Neuron (in vitro differentiated cells): ENCODE results near the gene BLVRB.

Source experiments
- H2AFZ ChIP-seq: one replicate; pipeline ENCODE4 v1.6.1; 2013; ENCODE audit warnings: low read depth, mild to moderate bottlenecking, inconsistent platforms, low read length, moderate library complexity
- H3K27me3 ChIP-seq: one replicate; pipeline ENCODE4 v1.6.1; 2013; ENCODE audit warnings: low read length; ENCODE audit not compliant: insufficient read depth
- H3K36me3 ChIP-seq: one replicate; pipeline ENCODE4 v1.6.1; 2013; ENCODE audit warnings: low read length; ENCODE audit not compliant: insufficient read depth
- H3K4me1 ChIP-seq: one replicate; pipeline ENCODE4 v1.6.1; 2013; ENCODE audit warnings: low read length; ENCODE audit not compliant: insufficient read depth
- H3K4me3 ChIP-seq: 2 replicates; pipeline ENCODE4 v1.5.1; 2013; ENCODE audit warnings: mild to moderate bottlenecking, low read length, moderate library complexity
- H3K9me3 ChIP-seq: one replicate; pipeline ENCODE4 v1.6.1; 2013; ENCODE audit warnings: low read length

Gene BLVRB

DNA sequence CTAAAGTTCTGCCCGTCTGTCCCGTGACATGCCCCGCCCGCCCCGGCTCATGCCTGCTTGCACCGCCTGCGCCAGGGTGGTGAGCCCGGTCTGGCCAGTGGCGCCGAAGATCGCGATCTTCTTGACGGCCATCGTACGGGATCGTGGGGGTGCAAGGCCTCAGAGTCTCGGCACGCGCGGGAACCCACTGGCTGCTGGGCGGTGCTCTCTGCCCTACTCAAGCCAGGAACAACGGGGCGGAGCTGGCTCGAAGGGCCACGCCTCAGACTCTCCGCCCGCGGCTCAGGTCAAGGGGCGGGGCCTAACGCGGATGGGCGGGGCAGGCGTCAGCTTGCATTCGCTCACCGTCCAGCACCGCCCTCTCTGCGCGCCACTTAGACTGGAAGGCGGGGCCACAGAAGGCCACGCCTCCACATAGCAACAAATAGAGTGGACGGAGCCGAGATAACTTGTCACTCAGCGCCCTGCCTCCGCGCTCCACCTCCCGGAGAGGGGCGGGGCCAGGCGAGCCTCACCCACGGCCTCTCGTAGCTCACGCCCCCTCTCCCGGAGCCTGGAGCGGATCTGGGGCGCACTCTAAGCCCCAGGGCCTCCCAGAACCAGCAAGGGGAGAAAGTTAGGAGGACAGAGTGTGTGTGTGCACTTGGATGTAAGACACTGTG, at the start of gene BLVRB:
Gene BLVRB, minus strand, starts transcription at position 189 of the 662 bp plus-strand sequence. Its CDS starts 57 bp downstream, at position 132.
- peak within 1 kb of the TSS; percentile 85 for H3K4me3 ChIP-seq
- H2AFZ ChIP-seq, result peak within 1 kb of the TSS; percentile 99
- peaks cover 15% of the 10 kb centered on the region for H3K4me1 ChIP-seq
- H3K36me3 ChIP-seq, result no peaks in the 10 kb centered on the region
- H3K27me3 ChIP-seq, result peaks cover 22% of the 10 kb centered on the region
- no peaks in the 10 kb centered on the region for H3K9me3 ChIP-seq

DNA sequence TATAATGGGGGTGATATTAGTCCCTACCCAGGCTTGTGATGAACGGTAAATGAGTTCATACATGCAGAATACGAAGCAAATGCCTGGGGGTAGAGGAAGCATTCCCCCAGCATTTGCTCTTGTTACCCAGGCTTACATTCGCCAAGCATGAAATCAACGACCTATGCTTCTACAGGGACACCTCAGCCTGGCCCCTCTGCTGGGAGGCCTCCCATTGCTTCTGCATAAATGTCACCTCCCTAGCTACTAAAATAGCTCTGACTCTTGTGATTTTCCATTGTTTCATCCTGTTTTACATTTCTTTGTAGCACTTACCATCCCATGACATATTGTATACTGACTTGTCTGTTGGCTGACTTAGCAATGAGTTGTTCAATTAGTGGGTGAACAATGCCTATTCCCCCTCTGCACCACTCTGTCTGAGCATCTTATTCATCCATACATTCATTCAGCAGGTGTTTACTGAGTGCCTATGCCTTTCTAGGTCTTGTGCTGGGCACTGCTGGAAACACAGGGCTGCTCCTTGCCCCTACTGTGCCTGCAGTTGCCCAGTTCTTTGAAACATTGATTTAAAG, 48.3 kb upstream of the BLVRB start:
- Histone ChIP-seq H3K4me1 (peaks cover 8% of the 10 kb centered on the region), H3K4me3 (no peak overlapping the region), H3K27me3 (peaks cover 49% of the 10 kb centered on the region), H3K9me3 (peaks cover 6% of the 10 kb centered on the region), H3K36me3 (no peaks in the 10 kb centered on the region), H2AFZ (no peak overlapping the region)

DNA sequence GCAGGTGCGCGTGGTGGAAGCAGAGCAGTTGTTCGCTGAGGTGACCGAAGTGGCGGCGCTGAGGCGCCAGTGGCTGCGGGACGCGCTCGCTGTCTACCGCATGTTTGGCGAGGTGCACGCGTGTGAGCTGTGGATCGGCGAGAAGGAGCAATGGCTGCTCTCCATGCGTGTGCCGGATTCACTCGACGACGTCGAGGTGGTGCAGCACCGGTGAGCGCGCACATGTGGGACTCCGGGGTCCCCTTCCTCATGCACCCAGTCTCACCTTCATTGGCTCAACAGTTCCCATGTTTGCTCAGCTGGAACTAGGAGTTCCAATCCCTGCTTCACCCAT, 47.8 kb upstream of the BLVRB start:
- Histone ChIP-seq H3K9me3 (peaks cover 6% of the 10 kb centered on the region), H3K36me3 (no peaks in the 10 kb centered on the region), H3K4me3 (no peak overlapping the region), H3K4me1 (peaks cover 8% of the 10 kb centered on the region), H3K27me3 (peaks cover 45% of the 10 kb centered on the region), H2AFZ (no peak overlapping the region)

DNA sequence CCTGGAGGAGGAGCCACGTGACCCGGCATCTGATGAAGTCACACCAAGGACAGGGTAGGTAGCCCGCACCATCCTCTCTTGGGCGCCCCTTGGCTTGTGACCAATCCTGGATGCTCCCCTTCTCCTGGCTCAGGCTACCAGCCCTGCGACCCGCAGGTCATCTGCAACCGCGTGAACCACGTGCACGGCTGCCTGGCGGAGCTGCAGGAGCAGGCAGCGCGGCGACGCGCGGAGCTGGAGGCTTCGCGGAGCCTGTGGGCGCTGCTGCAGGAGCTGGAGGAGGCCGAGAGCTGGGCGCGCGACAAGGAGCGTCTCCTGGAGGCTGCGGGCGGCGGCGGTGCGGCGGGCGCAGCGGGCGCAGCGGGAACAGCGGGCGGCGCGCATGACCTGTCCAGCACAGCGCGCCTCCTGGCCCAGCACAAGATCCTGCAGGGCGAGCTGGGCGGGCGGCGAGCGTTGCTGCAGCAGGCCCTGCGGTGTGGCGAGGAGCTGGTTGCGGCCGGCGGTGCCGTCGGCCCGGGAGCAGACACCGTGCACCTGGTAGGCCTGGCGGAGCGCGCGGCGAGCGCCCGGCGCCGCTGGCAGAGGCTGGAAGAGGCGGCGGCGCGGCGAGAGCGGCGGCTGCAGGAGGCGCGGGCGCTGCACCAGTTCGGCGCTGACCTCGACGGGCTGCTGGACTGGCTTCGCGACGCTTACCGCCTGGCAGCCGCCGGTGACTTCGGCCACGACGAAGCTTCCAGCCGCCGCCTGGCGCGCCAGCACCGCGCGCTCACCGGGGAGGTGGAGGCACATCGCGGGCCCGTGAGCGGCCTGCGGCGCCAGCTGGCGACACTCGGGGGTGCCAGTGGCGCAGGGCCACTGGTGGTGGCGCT, 47.2 kb upstream of the BLVRB start:
- Histone ChIP-seq H2AFZ (peak overlapping the region; percentile 74), H3K9me3 (peaks cover 6% of the 10 kb centered on the region), H3K36me3 (no peaks in the 10 kb centered on the region), H3K27me3 (peaks cover 44% of the 10 kb centered on the region), H3K4me1 (peaks cover 8% of the 10 kb centered on the region), H3K4me3 (no peak overlapping the region)

DNA sequence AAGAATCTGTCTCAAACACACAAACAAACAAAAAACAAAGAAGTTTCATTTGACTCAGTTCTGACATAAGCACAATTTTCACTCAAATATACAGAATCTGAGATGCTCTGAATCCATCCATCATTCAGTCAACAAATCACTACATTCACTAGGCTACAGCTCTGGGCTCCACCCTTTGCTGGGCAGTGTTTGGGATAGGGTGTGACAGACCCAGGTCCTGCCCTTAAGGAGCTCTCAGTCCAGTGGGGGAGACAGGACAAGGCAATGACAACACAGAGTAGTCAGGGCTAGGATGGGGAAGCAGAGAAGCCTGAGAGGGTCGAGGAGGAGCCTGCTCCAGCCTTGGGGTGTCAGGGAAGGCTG, 46.5 kb upstream of the BLVRB start:
- Histone ChIP-seq H3K4me3 (no peak overlapping the region), H3K27me3 (peaks cover 40% of the 10 kb centered on the region), H3K4me1 (peaks cover 8% of the 10 kb centered on the region), H3K36me3 (no peaks in the 10 kb centered on the region), H3K9me3 (peaks cover 6% of the 10 kb centered on the region), H2AFZ (no peak overlapping the region)

DNA sequence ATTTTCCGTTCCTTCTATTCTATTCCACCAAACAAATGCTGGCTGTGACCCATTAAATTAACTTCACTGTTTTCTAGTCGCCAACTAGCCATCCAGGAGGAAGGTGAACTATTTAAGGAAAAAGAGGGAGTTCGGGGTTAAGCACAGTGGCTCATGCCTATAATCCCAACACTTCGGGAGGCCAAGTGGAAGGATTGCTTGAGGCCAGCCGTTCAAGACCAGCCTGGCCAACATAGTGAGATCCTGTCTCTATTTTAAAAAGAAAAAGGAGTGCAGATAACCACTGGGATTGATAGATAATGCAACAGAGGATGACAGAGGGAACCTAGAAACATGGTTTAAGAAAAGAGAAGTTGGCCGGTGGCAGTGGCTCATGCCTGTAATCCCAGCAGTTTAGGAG, 45.9 kb upstream of the BLVRB start:
- Histone ChIP-seq H3K27me3 (peaks cover 40% of the 10 kb centered on the region), H2AFZ (no peak overlapping the region), H3K36me3 (no peaks in the 10 kb centered on the region), H3K9me3 (peaks cover 6% of the 10 kb centered on the region), H3K4me3 (no peak overlapping the region), H3K4me1 (peaks cover 8% of the 10 kb centered on the region)

DNA sequence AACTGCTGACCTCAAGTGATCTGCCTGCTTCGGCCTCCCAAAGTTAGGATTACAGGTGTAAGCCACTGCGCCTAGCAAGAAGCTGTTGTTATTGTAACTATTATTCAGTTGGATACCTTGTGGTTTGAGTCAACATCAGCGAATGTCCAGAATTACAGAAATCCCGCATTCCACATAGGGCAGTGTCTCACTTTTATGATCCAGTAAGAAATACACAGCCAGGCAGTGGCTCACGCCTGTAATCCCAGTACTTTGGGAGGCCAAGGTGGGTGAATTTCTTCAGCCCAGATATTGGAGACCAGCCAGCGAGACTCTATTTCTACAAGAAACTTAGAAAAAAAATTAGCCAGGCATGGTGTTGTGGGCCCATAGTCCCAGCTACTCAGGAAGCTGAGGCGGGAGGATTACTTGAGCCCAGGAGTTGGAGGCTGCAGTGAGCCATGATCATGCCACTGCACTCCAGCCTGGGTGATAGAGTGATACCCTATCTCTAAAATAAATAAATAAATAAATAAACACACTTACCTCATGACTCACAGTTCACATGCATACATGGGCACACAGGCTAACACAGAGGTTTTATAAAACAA, 45.1 kb upstream of the BLVRB start:
- no peak overlapping the region for H3K4me3 ChIP-seq
- H2AFZ ChIP-seq, result no peak overlapping the region
- peaks cover 6% of the 10 kb centered on the region for H3K9me3 ChIP-seq
- peaks cover 40% of the 10 kb centered on the region for H3K27me3 ChIP-seq
- H3K4me1 ChIP-seq, result peaks cover 8% of the 10 kb centered on the region
- no peaks in the 10 kb centered on the region for H3K36me3 ChIP-seq

DNA sequence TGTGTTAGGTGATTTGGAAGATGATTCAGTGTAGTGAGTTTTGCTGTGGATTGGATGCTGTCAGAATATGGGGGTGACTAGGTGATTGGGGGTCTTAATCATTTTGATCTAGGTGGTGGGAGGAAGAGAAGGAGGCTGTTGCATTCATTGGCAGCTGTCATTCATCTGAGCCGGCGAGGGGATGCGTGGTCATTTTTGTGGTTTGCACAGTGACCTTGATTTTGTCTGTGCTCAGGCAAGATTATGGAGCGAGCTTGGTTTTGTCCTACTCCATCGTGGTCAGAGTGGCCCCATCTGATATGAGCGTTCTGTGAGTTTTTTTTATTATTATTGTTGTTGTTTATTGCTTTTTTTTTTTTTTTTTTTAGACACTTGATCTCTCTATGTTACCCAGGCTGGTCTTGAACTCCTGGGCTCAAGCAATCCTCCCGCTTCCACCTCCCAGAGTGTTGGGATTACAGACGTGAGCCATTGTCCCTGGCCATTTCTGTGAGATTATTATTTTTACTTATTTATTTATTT, 43.3 kb upstream of the BLVRB start:
- Histone ChIP-seq H3K4me3 (no peak overlapping the region), H3K4me1 (peaks cover 13% of the 10 kb centered on the region), H3K9me3 (peaks cover 3% of the 10 kb centered on the region), H2AFZ (no peak overlapping the region), H3K27me3 (peaks cover 26% of the 10 kb centered on the region), H3K36me3 (no peaks in the 10 kb centered on the region)

DNA sequence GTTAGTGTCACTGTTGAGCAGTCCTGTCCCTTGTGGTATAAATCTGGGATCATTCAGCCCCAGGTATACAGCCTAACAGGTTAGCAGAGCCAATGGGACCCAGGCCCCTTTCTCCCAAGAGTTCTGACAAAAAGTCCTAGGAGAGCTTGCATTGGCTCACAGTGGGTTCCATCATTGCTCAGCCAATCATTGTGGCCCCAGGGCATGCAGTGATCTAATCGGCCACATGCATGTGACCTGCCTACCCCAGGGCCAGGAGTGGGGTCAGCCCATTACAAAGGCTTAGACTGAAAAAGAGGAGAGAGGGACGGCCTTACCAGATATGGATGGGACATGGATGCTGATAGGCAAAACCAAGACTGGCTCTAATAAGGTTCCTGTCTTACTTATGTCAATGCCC, 42.3 kb upstream of the BLVRB start:
- Histone ChIP-seq H3K36me3 (no peaks in the 10 kb centered on the region), H3K27me3 (peaks cover 17% of the 10 kb centered on the region), H2AFZ (no peak overlapping the region), H3K4me3 (no peak overlapping the region), H3K4me1 (peaks cover 21% of the 10 kb centered on the region), H3K9me3 (peaks cover 3% of the 10 kb centered on the region)

DNA sequence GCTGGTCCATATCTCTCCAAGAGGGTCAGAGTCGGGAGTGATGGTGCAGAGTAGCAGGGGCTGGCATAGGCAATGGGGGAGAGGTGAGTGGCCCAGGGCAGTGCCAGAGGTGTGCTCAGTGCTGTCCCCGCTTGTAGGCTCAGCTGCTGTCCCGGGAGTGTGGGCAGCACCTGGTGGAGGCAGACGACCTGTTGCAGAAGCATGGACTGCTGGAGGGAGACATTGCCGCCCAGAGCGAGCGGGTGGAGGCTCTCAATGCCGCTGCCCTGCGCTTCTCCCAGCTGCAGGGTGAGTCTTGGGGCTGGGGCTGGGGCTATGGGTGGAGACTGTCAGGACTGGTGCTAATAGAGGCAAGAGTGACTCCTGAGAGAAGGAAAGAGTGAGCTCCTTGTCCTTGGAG, 40.6 kb upstream of the BLVRB start:
- Histone ChIP-seq H3K4me3 (no peak overlapping the region), H3K4me1 (peaks cover 23% of the 10 kb centered on the region), H3K36me3 (no peaks in the 10 kb centered on the region), H3K9me3 (no peaks in the 10 kb centered on the region), H2AFZ (no peak overlapping the region), H3K27me3 (no peaks in the 10 kb centered on the region)

DNA sequence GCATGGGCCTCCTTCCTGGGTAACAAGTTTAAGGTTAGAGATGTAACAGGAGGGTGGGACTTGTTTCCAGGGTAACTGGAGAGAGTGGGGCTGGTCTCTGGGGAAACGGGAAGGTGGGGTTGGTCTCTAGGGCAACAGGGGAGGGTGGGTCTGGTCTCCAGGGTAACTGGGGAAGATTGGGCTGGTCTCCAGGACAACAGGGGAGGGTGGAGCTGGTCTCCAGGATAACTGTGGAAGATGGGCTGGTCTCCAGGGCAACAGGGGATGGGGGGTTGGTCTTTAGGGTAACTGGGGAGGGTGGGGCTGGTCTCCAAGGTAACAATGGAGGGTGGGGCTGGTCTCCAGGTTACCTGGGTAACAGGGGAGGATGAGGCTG, 37.8 kb upstream of the BLVRB start:
- Histone ChIP-seq H2AFZ (no peak overlapping the region), H3K4me1 (peaks cover 18% of the 10 kb centered on the region), H3K9me3 (no peaks in the 10 kb centered on the region), H3K4me3 (no peak overlapping the region), H3K27me3 (no peaks in the 10 kb centered on the region), H3K36me3 (no peaks in the 10 kb centered on the region)

DNA sequence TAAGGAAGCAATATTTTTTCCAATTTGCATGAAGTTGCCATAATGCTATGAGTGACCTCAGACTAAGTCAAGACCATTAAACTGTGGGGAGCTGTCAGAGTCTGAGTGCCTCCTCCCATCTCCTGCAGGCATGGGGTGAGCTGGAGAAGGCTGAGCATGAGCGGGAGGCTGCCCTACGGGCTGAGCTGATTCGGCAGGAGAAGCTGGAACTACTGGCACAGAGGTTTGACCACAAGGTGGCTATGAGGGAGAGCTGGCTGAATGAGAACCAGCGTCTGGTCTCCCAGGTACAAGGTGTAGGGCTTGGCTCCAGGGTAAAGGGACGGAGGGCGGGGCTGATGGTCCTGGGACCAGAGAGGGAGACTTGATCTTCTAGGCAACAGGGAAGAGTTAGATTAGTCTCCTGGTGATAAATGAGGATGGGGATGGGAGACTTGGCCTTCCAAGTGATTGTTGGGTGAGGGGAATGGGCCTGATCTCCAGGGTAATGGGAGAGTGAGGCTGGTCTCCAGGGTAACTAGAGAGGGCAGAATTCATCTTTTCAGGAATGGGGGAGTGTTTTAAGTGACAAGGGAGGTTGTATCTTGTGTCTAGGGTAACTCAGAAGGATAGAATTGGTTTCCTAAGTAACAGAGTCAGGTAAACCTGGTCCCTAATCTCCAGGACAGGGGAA, 37.2 kb upstream of the BLVRB start:
- H3K36me3 ChIP-seq, result no peaks in the 10 kb centered on the region
- H3K4me1 ChIP-seq, result peaks cover 18% of the 10 kb centered on the region
- H3K4me3 ChIP-seq, result no peak overlapping the region
- H2AFZ ChIP-seq, result no peak overlapping the region
- H3K9me3 ChIP-seq, result no peaks in the 10 kb centered on the region
- no peaks in the 10 kb centered on the region for H3K27me3 ChIP-seq
